SJCRH30 (cell line): ENCODE data around the gene KANSL1. TPM values are rescaled to one million over a fixed set of nuclear protein-coding genes. Genes with fewer than 3 reads are reported as not detected.

Experiments used
- DNase-seq, 2 experiments: peaks; one replicate each; pipeline ENCODE4 v3.0.0-alpha.2; 2015 to 2020
- H3K27ac ChIP-seq: fragments of 250-450 bp; sonication (Bioruptor Pico); 2 replicates; pipeline ENCODE4 v1.5.1; 2020; ENCODE audit warnings: mild to moderate bottlenecking, moderate library complexity
- H3K27me3 ChIP-seq: fragments of 250-450 bp; sonication (Bioruptor Pico); 2 replicates; pipeline ENCODE4 v1.5.1; 2020; ENCODE audit warnings: mild to moderate bottlenecking, moderate library complexity
- H3K36me3 ChIP-seq: fragments of 250-450 bp; sonication (Bioruptor Pico); 2 replicates; pipeline ENCODE4 v1.5.1; 2020; ENCODE audit warnings: mild to moderate bottlenecking, moderate library complexity
- H3K4me1 ChIP-seq: fragments of 250-450 bp; sonication (Bioruptor Pico); 2 replicates; pipeline ENCODE4 v1.5.1; 2020; ENCODE audit warnings: mild to moderate bottlenecking, moderate library complexity
- H3K4me3 ChIP-seq: fragments of 250-450 bp; sonication (Bioruptor Pico); 2 replicates; pipeline ENCODE4 v1.5.1; 2020; ENCODE audit warnings: mild to moderate bottlenecking, moderate library complexity
- H3K9me3 ChIP-seq: fragments of 250-450 bp; sonication (Bioruptor Pico); replicated peaks from 2 replicates; pipeline ENCODE4 v1.5.1; 2020; ENCODE audit warnings: mild to moderate bottlenecking, moderate library complexity
- total RNA-seq: library from RNA; depleted of rRNA; stranded (reverse); fragments of >200 nt; shearing (Covaris generic); gene quantifications from 2 replicates; pipeline ENCODE4 v1.2.3, GENCODE V29; 2014

KANSL1 gene
- total RNA-seq, 1 experiment from 2014 or later: 79.0 TPM

DNA sequence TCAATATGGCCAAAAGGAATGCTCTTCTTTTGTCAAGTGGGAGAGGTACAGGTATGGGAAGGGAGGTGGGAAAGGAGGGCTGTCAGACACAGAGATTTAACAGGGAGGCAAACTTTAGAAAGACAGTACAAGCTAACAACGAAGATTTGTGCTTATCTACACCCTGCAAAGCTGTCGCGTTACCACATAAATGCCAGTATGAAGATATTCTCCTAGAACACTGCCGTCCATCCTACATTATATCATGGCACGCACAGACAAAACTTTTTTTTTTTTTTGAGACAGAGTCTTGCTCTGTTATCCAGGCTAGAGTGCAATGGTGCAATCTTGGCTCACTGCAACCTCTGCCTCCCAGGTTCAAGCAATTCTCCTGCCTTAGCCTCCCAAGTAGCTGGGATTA is 143.6 kb downstream of the KANSL1 start:
- Histone ChIP-seq H3K27ac (no peak overlapping the region), H3K9me3 (no peaks in the 10 kb centered on the region), H3K4me3 (no peak overlapping the region), H3K27me3 (no peaks in the 10 kb centered on the region), H3K36me3 (peaks cover 55% of the 10 kb centered on the region), H3K4me1 (peaks cover under 1% of the 10 kb centered on the region; the same call in 1 of the 2 replicates)
- DNase-seq: no peak

DNA sequence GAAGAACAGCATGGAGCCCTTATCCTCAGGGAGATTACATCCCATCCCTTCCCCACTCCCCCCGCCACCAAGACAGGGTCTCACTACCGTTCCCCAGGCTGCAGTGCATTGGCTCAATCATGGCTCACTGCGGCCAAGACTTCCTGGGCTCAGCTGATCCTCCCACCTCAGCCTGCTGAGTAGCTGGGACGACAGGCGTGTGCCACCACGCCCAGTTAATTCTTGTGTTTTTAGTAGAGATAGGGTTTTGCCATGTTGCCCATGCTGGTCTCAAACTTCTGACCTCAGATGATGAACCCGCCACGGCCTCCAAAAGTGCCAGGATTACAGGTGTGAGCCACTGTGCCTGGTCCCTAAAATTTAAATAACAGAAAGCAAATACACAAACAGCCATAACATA is 145.4 kb downstream of the KANSL1 start:
- no peak for DNase-seq
- Histone ChIP-seq H3K36me3 (peaks cover 50% of the 10 kb centered on the region), H3K4me1 (peaks cover 3% of the 10 kb centered on the region; the same call in 1 of the 2 replicates), H3K4me3 (no peak overlapping the region), H3K9me3 (no peaks in the 10 kb centered on the region), H3K27ac (no peak overlapping the region), H3K27me3 (no peaks in the 10 kb centered on the region)

DNA sequence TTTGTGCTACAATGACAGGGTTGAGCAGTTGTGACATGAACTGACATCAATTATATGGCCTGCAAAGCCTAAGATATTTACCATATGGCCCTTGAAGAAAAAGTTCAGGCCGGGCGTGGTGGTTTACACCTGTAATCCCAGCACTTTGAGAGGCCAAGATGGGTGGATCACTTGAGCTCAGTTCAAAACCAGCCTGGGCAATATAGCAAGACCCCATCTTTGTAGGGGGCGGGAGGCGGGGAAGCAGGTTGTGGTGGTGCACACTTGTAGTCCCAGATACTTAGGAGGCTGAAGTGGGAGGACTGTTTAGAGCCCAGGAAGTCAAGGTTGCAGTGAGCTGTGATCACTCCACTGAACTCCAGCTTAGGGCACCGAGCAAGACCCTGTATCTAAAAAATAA is 145.8 kb downstream of the KANSL1 start:
- no peaks in the 10 kb centered on the region for H3K9me3 ChIP-seq
- H3K4me1 ChIP-seq: peaks cover 3% of the 10 kb centered on the region; the same call in 1 of the 2 replicates
- no peak overlapping the region for H3K4me3 ChIP-seq
- no peak overlapping the region for H3K27ac ChIP-seq
- H3K36me3 ChIP-seq: peaks cover 52% of the 10 kb centered on the region
- no peaks in the 10 kb centered on the region for H3K27me3 ChIP-seq
- DNase-seq: no peak

DNA sequence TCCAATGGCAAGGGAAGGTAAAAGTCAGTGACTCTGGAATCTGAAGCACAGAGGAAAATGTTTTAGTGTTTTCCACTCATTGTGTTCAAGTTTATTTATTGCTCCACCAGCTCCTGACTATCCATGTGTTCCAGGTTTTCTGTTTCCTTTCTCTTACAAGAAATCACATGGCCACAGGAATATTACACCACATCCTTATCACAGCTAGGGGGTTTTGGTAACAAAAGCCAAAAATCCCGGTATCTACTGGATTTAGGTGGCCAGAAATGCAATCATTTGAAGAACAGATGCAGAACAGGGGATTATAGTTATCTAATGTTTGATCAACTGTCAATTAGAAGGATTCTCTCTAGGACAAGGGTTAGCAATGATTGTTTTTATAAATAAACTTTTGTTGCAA is 146.3 kb downstream of the KANSL1 start:
- Histone ChIP-seq H3K27ac (no peak overlapping the region), H3K4me1 (peaks cover 3% of the 10 kb centered on the region; the same call in 1 of the 2 replicates), H3K27me3 (no peaks in the 10 kb centered on the region), H3K4me3 (no peak overlapping the region), H3K36me3 (peaks cover 52% of the 10 kb centered on the region), H3K9me3 (no peaks in the 10 kb centered on the region)
- DNase-seq: no peak

DNA sequence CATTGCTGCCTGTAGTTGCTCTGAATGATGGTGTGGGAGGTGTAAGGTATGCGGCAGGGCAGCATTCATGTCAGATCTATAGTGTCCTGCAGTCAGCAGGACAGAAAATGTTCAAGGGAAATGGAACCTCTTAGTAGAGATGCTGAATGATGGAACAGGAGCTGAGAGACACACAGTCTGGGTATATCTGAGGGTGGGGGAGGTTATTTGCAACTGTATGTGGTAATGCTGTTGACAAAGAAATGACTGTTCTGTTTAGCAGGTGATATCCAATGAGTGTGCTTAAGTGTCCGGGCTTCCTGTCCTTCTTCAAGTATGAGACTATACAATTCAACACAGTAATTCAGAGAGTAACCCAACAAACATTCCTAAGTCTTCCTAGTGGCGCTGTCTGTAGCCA is 147.6 kb downstream of the KANSL1 start:
- DNase-seq: no peak
- H3K27me3 ChIP-seq: no peaks in the 10 kb centered on the region
- no peak overlapping the region for H3K4me3 ChIP-seq
- peaks cover 50% of the 10 kb centered on the region for H3K36me3 ChIP-seq
- H3K9me3 ChIP-seq: no peaks in the 10 kb centered on the region
- peaks cover 3% of the 10 kb centered on the region; the same call in 1 of the 2 replicates for H3K4me1 ChIP-seq
- no peak overlapping the region for H3K27ac ChIP-seq

DNA sequence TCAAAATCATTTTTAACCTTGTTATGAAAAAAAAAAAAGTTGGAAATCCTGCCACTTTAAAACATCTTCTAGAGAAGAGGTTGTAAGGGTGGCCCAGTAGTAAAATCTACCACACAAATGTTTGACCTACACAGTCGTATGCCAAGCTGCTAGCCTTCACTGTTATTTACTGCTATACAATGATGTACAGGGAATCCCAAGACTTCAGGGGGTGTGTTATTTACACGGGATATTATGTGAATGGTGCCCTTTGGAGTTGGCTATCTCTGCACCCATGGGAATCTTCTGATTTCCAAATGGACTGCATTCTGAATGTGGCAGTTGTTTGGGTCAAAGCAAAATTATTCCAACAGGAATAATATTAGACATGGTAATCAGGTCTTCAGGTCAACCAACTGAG is 148.2 kb downstream of the KANSL1 start:
- Histone ChIP-seq H3K27ac (no peak overlapping the region), H3K4me3 (no peak overlapping the region), H3K9me3 (no peaks in the 10 kb centered on the region), H3K27me3 (no peaks in the 10 kb centered on the region), H3K4me1 (peaks cover 3% of the 10 kb centered on the region; the same call in 1 of the 2 replicates), H3K36me3 (peaks cover 50% of the 10 kb centered on the region)
- DNase-seq: no peak

DNA sequence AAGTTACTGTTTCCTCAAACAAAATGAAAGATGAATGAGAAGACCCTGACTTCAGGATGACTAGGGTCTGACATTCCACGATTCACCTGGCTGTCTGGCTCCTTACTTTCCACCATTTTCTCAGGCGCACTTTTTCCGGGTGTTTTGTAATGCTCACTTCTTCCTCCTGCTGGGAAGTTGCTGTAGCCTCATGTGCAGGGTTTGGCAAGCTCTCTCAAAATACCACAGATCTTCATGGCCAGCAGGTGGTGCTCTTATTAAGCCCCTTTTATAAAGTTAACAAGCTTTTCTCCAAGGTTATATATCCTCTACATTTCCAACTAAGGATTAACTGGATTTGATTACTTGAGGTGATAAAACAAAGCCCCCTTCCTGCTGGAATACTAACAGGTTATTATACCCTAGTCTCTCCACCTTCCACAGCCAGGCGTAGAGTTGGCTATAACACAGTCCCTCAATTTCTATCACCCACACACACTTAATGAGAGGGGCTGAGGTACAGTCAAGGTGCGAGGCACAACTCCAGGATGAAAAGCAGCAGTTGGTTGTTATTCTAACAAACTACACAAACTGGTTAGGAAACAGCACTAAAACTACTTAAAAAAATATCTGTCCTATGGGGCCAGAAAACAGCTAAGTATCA is 148.8 kb downstream of the KANSL1 start:
- DNase-seq: peak; percentile 76 to 87
- Histone ChIP-seq H3K36me3 (peaks cover 50% of the 10 kb centered on the region), H3K27me3 (no peaks in the 10 kb centered on the region), H3K4me1 (peaks cover 3% of the 10 kb centered on the region; the same call in 1 of the 2 replicates), H3K4me3 (no peak overlapping the region), H3K27ac (no peak overlapping the region), H3K9me3 (no peaks in the 10 kb centered on the region)

DNA sequence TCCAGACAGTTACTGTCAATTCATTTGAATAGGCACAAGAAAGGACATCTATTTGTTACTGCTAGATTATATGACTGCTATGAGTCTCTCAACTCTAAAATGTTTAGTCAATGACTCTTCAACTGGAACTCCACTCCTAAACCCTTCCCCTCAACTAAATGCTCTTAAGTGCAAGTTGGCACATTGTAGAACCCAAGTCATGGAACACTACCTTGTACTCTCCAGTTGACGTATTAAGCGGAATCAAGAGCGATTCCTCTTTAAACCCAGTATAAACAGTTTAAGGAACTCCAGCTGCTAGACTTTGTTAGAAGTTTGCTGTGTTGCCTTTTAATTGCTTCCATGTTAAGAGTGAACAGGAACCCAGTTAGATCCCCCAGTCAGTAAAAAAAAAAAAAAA is 149.6 kb downstream of the KANSL1 start:
- no peak for DNase-seq
- Histone ChIP-seq H3K27ac (no peak overlapping the region), H3K36me3 (peaks cover 50% of the 10 kb centered on the region), H3K4me3 (no peak overlapping the region), H3K27me3 (no peaks in the 10 kb centered on the region), H3K4me1 (peaks cover 3% of the 10 kb centered on the region; the same call in 1 of the 2 replicates), H3K9me3 (no peaks in the 10 kb centered on the region)

DNA sequence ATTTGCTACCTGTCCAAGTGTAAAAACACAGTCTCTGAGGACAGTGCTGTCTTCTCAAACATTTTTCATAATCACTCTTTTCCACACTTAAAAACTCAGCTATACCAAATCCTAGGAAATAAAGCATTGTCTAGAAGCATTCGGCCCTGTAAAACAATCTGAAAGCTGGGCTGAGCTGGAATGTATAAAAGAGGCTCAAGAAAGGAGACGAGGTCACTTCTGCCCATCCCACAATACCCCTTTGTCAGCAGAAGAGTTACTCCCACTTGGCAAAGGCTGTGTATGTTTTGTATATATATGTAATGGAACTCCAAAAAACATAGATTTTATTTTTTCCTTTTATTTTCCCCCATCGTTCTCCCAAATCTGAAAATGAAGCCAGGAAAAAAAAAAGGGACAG is 150.3 kb downstream of the KANSL1 start:
- H3K36me3 ChIP-seq: peaks cover 50% of the 10 kb centered on the region
- H3K4me1 ChIP-seq: peaks cover 3% of the 10 kb centered on the region; the same call in 1 of the 2 replicates
- no peak overlapping the region for H3K27ac ChIP-seq
- H3K27me3 ChIP-seq: no peaks in the 10 kb centered on the region
- H3K4me3 ChIP-seq: no peak overlapping the region
- H3K9me3 ChIP-seq: no peaks in the 10 kb centered on the region
- DNase-seq: no peak

DNA sequence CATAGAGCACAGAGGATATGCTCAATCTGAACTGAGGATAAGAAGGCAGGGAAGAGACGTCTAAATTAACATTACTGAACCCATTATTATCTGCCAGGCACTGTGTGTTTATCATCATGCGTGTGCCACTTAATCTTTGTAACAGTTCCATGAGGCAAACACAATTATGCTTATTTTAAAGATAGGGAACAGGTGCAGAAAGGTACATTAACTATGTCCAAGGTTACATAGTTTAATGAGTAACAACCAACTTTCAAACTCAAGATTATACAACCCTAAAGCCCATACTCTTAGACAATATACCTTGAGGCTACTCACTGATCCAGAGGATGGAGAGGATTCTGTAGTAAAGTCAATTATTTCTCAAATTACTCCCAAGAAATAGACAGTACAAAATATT is 151.0 kb downstream of the KANSL1 start:
- H3K27ac ChIP-seq: no peak overlapping the region
- H3K27me3 ChIP-seq: no peaks in the 10 kb centered on the region
- DNase-seq: no peak
- no peak overlapping the region for H3K4me3 ChIP-seq
- no peaks in the 10 kb centered on the region for H3K9me3 ChIP-seq
- H3K4me1 ChIP-seq: peaks cover 3% of the 10 kb centered on the region; the same call in 1 of the 2 replicates
- peaks cover 52% of the 10 kb centered on the region for H3K36me3 ChIP-seq

DNA sequence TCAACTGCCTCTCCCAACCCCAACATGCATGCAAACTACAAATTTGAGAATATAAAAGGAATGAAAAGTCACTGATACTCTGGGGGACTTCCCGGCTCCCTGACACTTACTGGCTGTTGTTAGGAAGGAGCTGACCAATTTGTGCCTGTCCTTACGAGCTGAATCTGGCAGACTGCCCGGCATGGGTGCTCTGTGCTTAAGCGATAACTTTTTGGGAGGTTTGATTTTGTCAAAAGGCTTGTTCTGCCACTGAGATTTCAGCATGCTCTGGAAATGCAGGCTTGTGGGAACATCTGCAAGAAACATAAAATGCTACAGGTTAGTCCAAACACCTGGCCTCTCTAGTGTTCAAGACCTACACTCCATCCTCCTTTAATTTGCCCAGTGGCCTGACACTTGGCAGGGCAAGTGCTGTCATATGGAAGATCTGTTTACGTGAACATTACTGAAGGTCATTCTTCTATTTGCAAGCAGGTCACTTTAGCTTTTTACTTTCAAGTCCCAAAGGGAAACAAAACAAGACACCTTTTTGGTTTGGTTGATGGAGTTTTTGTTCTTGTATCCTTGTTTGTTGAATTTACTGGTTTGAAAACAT is 153.5 kb downstream of the KANSL1 start:
- Histone ChIP-seq H3K4me1 (peaks cover 2% of the 10 kb centered on the region; the same call in 1 of the 2 replicates), H3K4me3 (no peak overlapping the region), H3K36me3 (peaks cover 72% of the 10 kb centered on the region), H3K27ac (no peak overlapping the region), H3K27me3 (no peaks in the 10 kb centered on the region), H3K9me3 (no peaks in the 10 kb centered on the region)
- DNase-seq: no peak

DNA sequence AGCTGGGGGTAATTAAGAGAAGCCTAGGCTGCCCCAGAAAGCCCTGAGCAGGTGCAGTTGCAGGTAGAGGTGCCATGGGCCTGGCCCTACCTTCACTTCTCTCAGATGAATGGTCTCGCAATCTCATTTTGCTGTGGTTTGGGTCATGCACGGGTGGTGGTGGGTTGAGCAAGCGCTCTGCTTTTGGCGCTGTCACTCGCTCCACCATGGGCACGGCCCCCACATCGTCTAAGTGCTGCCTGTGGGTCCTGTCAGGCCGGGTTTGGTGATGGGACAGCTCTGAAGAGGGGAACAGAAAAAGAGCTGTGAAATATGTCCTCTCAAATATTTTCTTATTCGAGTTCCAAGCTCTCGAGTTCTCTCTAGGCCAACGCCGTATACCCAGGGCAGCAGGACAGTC is 154.3 kb downstream of the KANSL1 start:
- Histone ChIP-seq H3K4me3 (no peak overlapping the region), H3K9me3 (no peaks in the 10 kb centered on the region), H3K4me1 (no peaks in the 10 kb centered on the region), H3K27ac (no peak overlapping the region), H3K27me3 (no peaks in the 10 kb centered on the region), H3K36me3 (peaks cover 80% of the 10 kb centered on the region)
- DNase-seq: no peak

DNA sequence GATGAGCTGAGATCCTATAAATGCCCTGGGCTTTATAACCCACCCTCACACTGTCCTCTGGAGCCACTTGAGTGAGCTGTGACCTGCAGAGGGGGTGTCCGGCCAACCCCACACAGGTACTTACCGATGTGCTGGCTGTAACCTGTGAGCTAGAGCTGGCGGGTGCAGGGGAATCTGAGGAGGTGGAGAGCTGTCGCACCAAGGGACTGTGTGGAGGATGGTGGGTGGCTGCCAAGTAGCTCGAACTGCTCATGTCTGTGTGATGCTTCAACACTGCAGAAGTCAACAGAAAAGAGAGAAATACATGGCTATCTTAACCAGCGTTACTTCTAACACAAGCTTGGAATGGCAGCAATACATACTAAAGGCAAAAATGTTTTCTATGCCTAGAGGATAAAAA is 154.8 kb downstream of the KANSL1 start:
- Histone ChIP-seq H3K27ac (no peak overlapping the region), H3K4me3 (no peak overlapping the region), H3K36me3 (peaks cover 82% of the 10 kb centered on the region), H3K9me3 (no peaks in the 10 kb centered on the region), H3K27me3 (no peaks in the 10 kb centered on the region), H3K4me1 (no peaks in the 10 kb centered on the region)
- no peak for DNase-seq

DNA sequence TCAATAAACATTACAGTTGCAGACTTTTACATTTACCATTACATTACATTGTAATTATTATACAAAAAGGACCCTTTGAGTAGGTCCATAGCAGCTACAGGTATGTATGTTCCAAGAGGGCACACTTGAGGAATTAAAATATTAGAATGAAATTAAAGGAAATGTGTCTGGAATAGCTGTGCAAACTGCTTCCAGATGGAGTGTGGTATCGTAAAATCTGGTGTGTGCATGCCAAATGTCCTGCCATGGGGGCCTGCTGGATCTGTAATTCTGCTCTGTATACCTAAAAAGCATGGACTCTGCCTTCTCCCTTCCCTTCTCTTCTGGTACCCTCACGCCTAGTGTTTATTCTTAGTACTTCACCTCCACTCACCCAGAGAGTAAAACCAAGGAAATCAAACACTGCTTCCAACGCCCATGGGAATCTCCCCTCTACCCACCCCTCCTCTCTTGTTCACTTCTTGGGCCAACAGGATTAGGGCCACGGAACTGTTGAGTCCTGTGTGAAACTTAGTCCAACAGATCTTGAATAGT is 155.4 kb downstream of the KANSL1 start:
- Histone ChIP-seq H3K4me3 (no peak overlapping the region), H3K27ac (no peak overlapping the region), H3K9me3 (no peaks in the 10 kb centered on the region), H3K36me3 (peaks cover 83% of the 10 kb centered on the region), H3K4me1 (no peaks in the 10 kb centered on the region), H3K27me3 (no peaks in the 10 kb centered on the region)
- DNase-seq: no peak

DNA sequence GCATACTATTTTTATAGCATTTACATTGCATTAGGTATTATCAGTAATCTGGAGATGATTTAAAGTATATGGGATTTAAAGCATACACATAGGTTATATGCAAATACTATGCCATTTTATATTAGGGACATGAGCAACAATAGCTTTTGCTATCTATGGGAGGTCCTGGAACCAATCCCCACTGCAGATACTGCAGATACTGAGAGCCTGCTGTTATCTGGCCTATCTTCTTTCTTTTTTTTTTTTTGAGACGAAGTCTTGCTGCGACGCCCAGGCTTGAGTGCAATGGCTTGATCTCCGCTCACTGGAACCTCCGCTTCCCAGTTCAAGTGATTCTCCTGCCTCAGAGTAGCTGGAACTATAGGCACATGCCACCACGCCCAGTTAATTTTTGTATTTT is 156.7 kb downstream of the KANSL1 start:
- no peaks in the 10 kb centered on the region for H3K4me1 ChIP-seq
- H3K4me3 ChIP-seq: no peak overlapping the region
- no peaks in the 10 kb centered on the region for H3K27me3 ChIP-seq
- DNase-seq: no peak
- peaks cover 90% of the 10 kb centered on the region for H3K36me3 ChIP-seq
- no peaks in the 10 kb centered on the region for H3K9me3 ChIP-seq
- H3K27ac ChIP-seq: no peak overlapping the region
